Natural killer cell (primary cell): Measurements from ENCODE around the gene CHKA. TPM values are rescaled to one million over a fixed set of nuclear protein-coding genes. Genes with fewer than 3 reads are reported as not detected.

Source experiments
- ATAC-seq, 3 donors: fragments of 150-1000 bp in 2 of 3; fragments of 200-7000 bp in 1 of 3; cut with Tn5 transposase; 1 replicate in 1 of 3; 2 replicates in 2 of 3; pipeline ENCODE4 v1.10.0; 2021; ENCODE audit warnings: mild to moderate bottlenecking in 2 of 3, moderate library complexity in 2 of 3
- DNase-seq, 2 donors: peaks; one replicate each; pipeline versions ENCODE4 v3.0.0 to v3.0.0-alpha.2; 2013 to 2021; ENCODE audit warnings: mixed read lengths in 1 of 2
- H3K27ac ChIP-seq: one replicate; pipeline ENCODE4 v1.5.1; 2013; ENCODE audit warnings: mild to moderate bottlenecking, low read length
- H3K27me3 ChIP-seq: one replicate; pipeline ENCODE4 v1.6.1; 2013; ENCODE audit warnings: low read length; ENCODE audit not compliant: control insufficient read depth, insufficient read depth
- H3K36me3 ChIP-seq: one replicate; pipeline ENCODE4 v1.6.1; 2013; ENCODE audit warnings: low read length; ENCODE audit not compliant: control insufficient read depth, insufficient read depth
- H3K4me1 ChIP-seq: one replicate; pipeline ENCODE4 v1.6.1; 2013; ENCODE audit warnings: low read length; ENCODE audit not compliant: control insufficient read depth, insufficient read depth
- H3K4me3 ChIP-seq: one replicate; pipeline ENCODE4 v1.5.1; 2013; ENCODE audit warnings: low read length
- H3K9me3 ChIP-seq: one replicate; pipeline ENCODE4 v1.6.1; 2013; ENCODE audit warnings: low read length; ENCODE audit not compliant: control insufficient read depth, insufficient read depth
- H3K27ac Mint-ChIP-seq, 2 donors: one replicate each; pipeline ENCODE4 v1.8.0; 2022; ENCODE audit warnings: mild to moderate bottlenecking in 2 of 2, mixed read lengths in 2 of 2, moderate library complexity in 1 of 2
- H3K27me3 Mint-ChIP-seq, 2 donors: one replicate each; pipeline ENCODE4 v1.8.0; 2022; ENCODE audit warnings: low read depth in 2 of 2, mixed read lengths in 2 of 2
- H3K36me3 Mint-ChIP-seq: one replicate; pipeline ENCODE4 v1.8.0; 2022; ENCODE audit warnings: mixed read lengths
- H3K4me1 Mint-ChIP-seq, 2 donors: one replicate each; pipeline ENCODE4 v1.8.0; 2022; ENCODE audit warnings: mixed read lengths in 2 of 2
- H3K4me3 Mint-ChIP-seq: one replicate; pipeline ENCODE4 v1.8.0; 2022; ENCODE audit warnings: mild to moderate bottlenecking, moderate library complexity, mixed read lengths
- H3K9me3 Mint-ChIP-seq, 2 donors: one replicate each; pipeline ENCODE4 v1.8.0; 2022; ENCODE audit warnings: mixed read lengths in 2 of 2
- CTCF ChIP-seq: fragments of 200-600 bp; IDR thresholded peaks from one replicate; pipeline ENCODE4 v1.8.0; 2022; ENCODE audit warnings: antibody characterized with exemption
- WGBS: methylation state at CpG from one replicate; pipeline ENCODE4 v1.1.7; 2013; ENCODE audit warnings: missing lambda C conversion rate; ENCODE audit not compliant: insufficient coverage; 5-methylcytosine and 5-hydroxymethylcytosine counted together
- intact Hi-C: fragments of 100-400 bp; cut with micrococcal nuclease; formaldehyde crosslinking; loops from one replicate; pipeline ENCODE4 v1.14.2; 2022
- total RNA-seq, 4 donors: library from RNA; stranded (reverse); fragments of 120-200 nt in 1 of 4; gene quantifications; one replicate each; pipeline versions ENCODE4 v1.2.3 to v1.2.4, GENCODE V29; 2013 to 2022

The CHKA gene
- total RNA-seq, 3 donors from 2014 or later (not counting 1 experiment from before 2014, with no cell fraction given), result 15.8 to 24.6 (median 24.4) TPM

DNA sequence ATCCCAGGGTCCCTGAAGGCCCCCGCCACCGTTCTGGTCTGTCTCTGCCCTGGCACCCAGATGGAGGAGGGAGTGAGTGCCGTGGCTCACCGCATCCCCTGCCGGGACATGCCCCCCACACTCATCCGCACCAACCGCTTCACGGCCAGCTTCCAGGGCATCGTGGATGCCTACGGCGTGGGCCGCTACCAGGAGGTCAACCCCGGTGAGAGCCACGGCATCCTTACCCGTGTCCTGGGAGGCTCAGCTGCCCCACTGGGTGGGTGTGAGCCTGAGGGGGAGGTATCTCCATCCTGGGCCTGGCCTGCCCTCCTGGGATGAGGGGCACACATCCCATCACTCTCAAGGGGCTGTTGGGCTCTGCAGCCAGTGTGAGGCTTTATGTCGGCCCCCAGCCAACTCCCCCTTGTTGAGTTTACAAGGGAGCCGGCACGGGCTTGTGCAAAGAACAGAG is 76.3 kb downstream of the CHKA start:
- H3K4me3 Mint-ChIP-seq, result no peak overlapping the region
- H3K9me3 ChIP-seq, result no peaks in the 10 kb centered on the region
- WGBS, result 96% methylated on average over 18 of the region's 18 CpGs
- no peaks in the 10 kb centered on the region for H3K36me3 Mint-ChIP-seq
- no peaks in the 10 kb centered on the region for H3K9me3 Mint-ChIP-seq
- no peaks in the 10 kb centered on the region for H3K27me3 Mint-ChIP-seq
- H3K4me1 ChIP-seq, result peaks cover 24% of the 10 kb centered on the region
- intact Hi-C loops, result no loop called here
- no peak for TF ChIP-seq CTCF
- H3K4me1 Mint-ChIP-seq, result peaks cover 9 to 16% of the 10 kb centered on the region in 2 donors
- no peak overlapping the region for H3K27ac ChIP-seq
- DNase-seq (no peak), ATAC-seq (no peak)
- H3K4me3 ChIP-seq, result no peak overlapping the region
- no peak overlapping the region for H3K27ac Mint-ChIP-seq
- H3K27me3 ChIP-seq, result no peaks in the 10 kb centered on the region
- peaks cover 69% of the 10 kb centered on the region for H3K36me3 ChIP-seq

DNA sequence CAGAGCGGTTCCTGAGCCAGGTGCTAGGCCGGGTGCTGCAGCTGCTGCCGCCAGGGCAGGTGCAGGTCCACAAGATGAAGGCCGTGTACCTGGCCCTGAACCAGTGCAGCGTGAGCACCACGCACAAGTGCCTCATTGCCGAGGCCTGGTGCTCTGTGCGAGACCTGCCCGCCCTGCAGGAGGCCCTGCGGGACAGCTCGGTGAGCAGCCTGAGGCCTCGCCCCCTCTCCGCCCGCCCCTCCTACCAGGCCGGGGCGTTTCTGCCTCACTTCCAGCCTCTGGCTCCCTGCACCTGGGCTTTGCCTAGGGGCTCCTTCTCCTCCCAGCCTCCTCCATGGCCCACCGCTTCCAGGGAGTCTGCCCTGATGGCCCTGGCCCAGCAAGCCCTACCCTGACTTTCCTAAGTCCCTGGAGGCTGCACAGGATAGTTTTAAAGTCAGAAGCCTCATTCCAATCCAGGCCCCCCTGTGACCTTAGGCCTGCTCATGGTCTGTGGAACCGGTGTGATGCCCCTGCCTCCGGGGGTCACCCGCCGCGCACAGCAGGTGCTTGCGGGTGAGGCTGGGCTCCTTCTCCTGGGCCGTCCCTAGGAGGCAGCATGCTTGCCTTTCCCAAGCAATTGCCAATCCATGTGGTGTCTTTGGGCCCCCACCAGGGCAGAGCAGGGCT is 76.9 kb downstream of the CHKA start:
- no peak overlapping the region for H3K27ac Mint-ChIP-seq
- H3K4me3 Mint-ChIP-seq, result no peak overlapping the region
- no peaks in the 10 kb centered on the region for H3K36me3 Mint-ChIP-seq
- H3K36me3 ChIP-seq, result peaks cover 63% of the 10 kb centered on the region
- no peaks in the 10 kb centered on the region for H3K9me3 ChIP-seq
- no peak overlapping the region for H3K27ac ChIP-seq
- H3K4me1 Mint-ChIP-seq, result peaks cover 13 to 23% of the 10 kb centered on the region in 2 donors
- 95% methylated on average over 24 of the region's 24 CpGs for WGBS
- no peaks in the 10 kb centered on the region for H3K27me3 Mint-ChIP-seq
- no peak for ATAC-seq
- no peak for DNase-seq
- no peaks in the 10 kb centered on the region for H3K27me3 ChIP-seq
- no peak for TF ChIP-seq CTCF
- intact Hi-C loops, result no loop called here
- peaks cover 30% of the 10 kb centered on the region for H3K4me1 ChIP-seq
- H3K9me3 Mint-ChIP-seq, result no peaks in the 10 kb centered on the region
- no peak overlapping the region for H3K4me3 ChIP-seq

DNA sequence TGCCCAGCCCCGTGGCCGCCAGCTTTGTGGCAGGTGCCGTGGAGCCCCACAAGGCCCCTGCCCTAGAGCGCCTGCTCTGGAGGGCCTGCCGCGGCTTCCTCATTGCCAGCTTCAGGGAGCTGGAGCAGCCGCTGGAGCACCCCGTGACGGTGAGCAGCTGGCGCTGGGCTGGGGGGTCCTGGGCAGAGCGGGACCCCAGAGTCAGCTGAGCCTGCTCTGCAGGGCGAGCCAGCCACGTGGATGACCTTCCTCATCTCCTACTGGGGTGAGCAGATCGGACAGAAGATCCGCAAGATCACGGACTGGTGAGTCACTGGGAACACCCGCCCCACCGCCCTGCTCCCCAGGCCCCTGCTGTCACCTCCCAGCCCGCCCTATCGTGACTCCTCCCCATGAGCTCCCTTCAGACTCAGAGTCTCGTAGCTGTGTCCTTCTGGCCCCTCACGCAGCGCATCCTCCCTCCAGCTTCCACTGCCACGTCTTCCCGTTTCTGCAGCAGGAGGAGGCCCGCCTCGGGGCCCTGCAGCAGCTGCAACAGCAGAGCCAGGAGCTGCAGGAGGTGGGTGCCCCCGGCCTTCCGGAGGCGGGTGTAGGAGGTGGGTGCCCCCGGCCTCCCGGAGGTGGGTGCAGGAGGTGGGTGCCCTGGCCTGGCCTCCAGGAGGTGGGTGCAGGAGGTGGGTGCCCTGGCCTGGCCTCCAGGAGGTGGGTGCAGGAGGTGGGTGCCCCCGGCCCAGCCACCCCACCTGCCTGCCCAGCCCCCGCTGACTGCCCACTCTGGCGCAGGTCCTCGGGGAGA is 77.6 kb downstream of the CHKA start:
- Histone ChIP-seq H3K4me3 (no peak overlapping the region), H3K36me3 (peaks cover 55% of the 10 kb centered on the region), H3K9me3 (no peaks in the 10 kb centered on the region), H3K27me3 (no peaks in the 10 kb centered on the region), H3K4me1 (peaks cover 36% of the 10 kb centered on the region), H3K27ac (no peak overlapping the region)
- ATAC-seq (no peak), DNase-seq (no peak)
- H3K27me3 Mint-ChIP-seq, result no peaks in the 10 kb centered on the region
- peaks cover 13 to 25% of the 10 kb centered on the region in 2 donors for H3K4me1 Mint-ChIP-seq
- H3K4me3 Mint-ChIP-seq, result no peak overlapping the region
- intact Hi-C loops, result no loop called here
- no peak overlapping the region for H3K27ac Mint-ChIP-seq
- 95% methylated on average over 36 of the region's 36 CpGs for WGBS
- TF ChIP-seq CTCF, result no peak
- no peaks in the 10 kb centered on the region for H3K9me3 Mint-ChIP-seq
- H3K36me3 Mint-ChIP-seq, result no peaks in the 10 kb centered on the region
